ENCODE results near the gene FBXL7.

Gene FBXL7

DNA sequence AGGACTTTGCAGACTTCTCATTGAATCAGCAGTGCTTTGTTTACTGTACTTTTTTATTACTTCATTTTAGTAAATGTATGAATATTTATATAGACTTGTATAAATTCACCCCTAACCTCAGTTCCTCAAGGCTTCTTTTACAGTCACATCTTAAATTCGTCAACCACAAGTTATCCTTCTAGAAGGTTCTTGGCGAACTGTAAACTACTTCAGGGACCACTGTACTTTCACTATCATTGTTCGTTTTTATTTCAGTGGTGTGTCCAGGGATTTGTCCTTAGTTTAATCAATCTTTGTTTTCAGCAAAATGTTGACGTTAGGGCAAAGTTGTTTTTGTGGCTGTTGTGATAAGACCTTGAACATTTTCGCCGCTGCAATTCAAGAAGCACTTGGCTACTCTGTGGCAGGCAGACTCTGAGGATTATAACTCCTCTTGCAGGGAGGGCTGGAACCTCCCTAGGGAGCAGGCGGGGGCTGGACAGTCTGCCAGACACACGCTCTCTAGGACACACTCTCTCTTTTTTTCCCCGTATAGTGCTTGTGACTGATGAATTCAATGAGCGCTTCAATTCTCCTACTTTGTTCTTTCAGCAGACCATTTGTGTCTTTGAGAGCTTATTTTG, 252.8 kb downstream of the FBXL7 start:
- TF ChIP-seq CTCF (IDR thresholded peaks at IDR 0.05; ENCODE audit: extremely low read depth, missing control alignments): no peak
- no peak for DNase-seq (ENCODE audit: low spot score)

DNA sequence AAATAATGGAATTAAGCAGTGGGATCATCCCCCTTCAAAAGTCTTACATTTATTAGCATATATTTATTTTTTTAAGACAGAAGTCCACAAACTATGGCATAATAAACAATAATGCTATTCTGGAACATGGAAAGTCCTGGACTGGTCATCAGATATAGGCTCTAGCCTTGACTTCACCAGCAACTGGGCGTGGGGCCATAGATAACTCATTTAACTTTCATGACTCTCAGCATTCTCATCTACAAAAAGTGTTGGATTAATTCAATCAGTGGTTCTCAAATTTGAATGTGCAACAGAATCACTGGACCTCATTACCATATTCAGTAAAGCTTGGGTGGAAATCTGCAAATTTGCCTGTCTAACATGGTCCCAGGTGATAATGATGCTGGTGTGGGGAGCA, 253.8 kb downstream of the FBXL7 start:
- DNase-seq (ENCODE audit: low spot score): no peak
- no peak for TF ChIP-seq CTCF (IDR thresholded peaks at IDR 0.05; ENCODE audit: extremely low read depth, missing control alignments)

GRCh38 chr5:15757103-15757502, 257.1 kb downstream of the FBXL7 start:
- no peak for TF ChIP-seq CTCF (IDR thresholded peaks at IDR 0.05; ENCODE audit: extremely low read depth, missing control alignments)
- DNase-seq (ENCODE audit: low spot score): no peak

- TF ChIP-seq CTCF (IDR thresholded peaks at IDR 0.05; ENCODE audit: extremely low read depth, missing control alignments): no peak
- no peak for DNase-seq (ENCODE audit: low spot score)
Observed at GRCh38 chr5:15757619-15758018, 257.6 kb downstream of the FBXL7 start.

DNA sequence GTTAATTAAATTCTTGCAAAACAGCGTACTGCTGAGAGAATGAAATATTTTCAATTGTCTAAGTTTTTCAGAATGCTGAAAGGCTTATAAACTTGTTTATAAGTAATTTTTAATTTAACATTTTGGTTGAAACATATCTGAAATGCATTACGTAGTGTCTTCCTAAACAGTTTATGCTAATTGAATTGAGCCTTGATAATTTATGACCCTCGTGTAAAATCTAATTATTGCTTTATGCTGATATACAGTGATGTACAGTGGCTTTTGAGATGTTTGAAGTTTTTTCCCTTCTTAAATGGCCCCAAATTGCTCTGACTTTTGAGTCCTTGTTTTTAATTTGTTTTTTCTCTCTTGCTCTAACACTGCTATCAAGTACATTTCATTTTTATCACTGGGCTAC, 262.7 kb downstream of the FBXL7 start:
- DNase-seq (ENCODE audit: low spot score): no peak
- no peak for TF ChIP-seq CTCF (IDR thresholded peaks at IDR 0.05; ENCODE audit: extremely low read depth, missing control alignments)

DNA sequence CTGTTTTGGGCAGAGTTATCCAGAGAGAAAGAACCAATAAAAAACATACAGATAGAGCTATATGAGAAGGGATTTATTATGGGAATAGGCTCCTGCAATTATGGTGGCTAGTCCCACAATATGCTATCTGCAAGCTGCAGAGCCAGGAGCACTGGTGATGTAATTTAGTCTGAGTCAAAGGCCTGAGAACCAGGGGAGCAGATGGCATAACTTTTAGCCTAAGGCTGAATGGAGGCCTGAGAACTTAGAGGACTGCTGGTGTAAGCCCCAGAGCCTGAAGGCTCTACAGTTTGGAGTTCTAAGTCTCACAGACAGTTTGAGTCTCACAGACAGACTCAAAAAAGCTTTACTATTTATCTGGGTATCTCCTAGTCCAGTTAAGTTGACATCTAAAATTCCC, 263.8 kb downstream of the FBXL7 start:
- no peak for TF ChIP-seq CTCF (IDR thresholded peaks at IDR 0.05; ENCODE audit: extremely low read depth, missing control alignments)
- DNase-seq (ENCODE audit: low spot score): no peak

- no peak for DNase-seq (ENCODE audit: low spot score)
- no peak for TF ChIP-seq CTCF (IDR thresholded peaks at IDR 0.05; ENCODE audit: extremely low read depth, missing control alignments)
Observed at GRCh38 chr5:15768936-15769335, 269.0 kb downstream of the FBXL7 start.
